T-helper 1 cell (primary cell): Measurements from ENCODE around the gene SLIT3.
A peak's percentile ranks its signal among the peaks of the same experiment; 100 is the strongest.

Experiments
- DNase-seq, 5 donors: peaks; one replicate each; pipeline ENCODE4 v3.0.0-alpha.2; 2012 to 2020

The SLIT3 gene

DNA sequence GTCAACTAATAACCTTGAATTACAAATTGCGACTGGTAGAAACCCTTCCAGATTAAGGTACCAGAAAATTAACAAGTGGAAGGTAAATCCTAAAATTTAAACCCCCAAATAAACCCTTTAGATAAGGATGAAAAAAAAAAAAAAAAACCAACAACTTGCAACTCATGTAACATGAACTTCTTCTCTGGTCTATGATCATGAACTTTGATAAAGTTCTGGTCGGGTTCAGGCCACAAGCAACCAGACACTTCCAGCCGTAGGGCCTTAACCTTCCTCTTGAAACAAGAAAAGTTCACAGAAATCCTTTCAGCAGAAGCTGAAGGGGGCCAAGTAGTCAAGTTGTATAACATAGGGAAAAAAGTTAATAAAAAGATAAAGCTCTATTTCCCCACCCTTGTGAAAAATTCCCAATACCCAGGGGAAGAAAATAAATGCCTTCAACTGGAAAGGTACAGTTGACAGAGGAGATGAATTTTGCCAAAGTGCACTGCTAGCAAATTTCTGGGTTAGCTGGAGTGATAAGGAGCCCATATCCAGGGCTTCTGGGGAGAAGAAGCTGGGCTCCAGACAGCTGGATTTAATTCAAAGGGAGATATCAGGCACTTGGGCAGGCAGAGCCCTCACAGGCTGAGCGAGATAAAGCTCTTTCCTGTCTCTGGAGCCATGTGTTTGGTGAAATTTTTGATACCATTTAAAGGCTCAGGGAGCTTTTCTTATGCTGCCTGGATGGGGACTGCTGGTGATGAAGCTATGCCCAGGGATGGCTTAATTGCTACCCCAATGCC, 487.6 kb downstream of the SLIT3 start:
- no peak for DNase-seq

DNA sequence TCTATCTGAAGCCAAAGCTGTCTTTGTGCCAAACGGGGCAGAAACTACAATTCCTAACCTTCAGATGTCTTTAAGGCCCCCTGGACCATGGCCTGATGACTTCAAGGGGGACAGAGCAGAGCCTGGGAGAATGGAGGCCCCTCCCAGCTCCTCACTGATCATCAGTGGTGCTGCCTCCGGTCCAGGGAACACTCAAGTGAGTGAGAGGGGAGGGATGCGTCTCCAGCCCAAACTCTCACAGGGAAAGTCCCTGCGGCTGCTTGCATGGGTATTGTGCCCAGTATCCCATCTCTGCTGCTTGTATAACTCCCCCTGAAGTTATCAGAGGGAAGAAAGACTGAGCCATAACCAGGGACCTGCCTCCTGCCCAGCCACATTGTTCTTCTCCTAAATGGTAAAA, 490.3 kb downstream of the SLIT3 start:
- DNase-seq: no peak

DNA sequence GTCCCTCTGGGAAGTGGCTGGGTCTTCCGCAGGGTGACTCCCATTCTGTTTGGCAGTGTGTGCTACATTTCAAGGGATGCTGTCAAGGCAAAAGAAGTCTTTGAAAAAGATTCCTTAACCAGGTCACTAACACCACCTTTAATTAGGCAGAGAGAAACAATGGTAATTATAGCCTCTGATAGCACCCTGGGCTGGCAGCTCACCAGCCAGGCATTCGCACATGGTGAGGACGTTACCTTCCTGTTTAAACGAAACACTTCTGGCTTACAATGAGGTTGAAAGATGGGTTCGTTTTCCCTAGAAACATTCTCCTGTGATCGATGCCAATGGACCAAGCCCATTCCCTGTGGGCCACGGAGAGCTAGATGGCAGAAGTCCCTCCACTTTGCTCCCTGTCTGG, 491.7 kb downstream of the SLIT3 start:
- no peak for DNase-seq

DNA sequence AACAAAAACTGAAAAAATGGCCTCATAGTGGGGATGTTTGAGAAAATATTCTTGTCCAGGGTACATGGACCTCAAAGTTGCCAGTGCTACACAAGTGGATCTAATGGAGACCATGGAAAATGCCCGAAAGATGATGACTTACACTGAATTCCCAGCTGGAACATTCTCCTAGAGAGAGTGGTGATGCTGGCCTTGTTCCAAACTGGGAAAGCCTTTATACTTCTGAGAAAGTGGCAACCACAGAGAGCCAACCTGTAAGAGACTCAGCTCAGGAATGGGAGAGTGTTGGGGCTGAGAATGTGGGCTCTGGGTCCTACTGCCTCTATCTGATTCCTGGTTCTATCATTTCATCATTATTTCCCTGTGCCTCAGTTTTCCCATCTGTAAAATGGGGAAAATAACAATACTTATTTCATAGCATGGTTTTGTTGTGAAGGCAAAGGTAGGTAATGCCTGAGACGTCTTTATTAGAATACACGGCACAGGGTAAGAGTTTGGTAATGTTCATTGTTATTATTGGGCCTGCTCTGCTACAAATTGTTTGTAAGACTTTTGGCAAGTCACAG, 492.8 kb downstream of the SLIT3 start:
- DNase-seq: no peak

GRCh38 chr5:168807287-168807686, 493.7 kb downstream of the SLIT3 start:
- no peak for DNase-seq

DNA sequence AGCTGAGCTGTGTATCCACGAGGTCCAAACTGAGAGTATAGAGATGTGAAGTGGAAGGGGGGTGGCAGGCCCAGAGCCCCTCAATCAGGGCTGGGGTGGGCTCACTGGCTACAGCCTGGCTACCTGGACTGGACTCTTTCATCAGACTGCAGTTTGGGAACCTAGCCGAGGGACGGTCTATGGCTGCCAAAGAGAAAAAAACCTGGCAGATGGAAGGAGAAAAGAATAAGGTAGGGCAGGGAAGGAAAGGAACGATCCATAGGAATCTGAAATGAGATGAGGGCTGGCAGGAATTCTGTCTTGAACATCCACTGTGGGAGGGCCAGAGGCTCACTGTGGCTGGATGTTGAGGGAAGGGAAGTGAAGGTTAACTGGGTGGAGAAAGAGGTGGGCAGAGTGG, 497.4 kb downstream of the SLIT3 start:
- DNase-seq: no peak

DNA sequence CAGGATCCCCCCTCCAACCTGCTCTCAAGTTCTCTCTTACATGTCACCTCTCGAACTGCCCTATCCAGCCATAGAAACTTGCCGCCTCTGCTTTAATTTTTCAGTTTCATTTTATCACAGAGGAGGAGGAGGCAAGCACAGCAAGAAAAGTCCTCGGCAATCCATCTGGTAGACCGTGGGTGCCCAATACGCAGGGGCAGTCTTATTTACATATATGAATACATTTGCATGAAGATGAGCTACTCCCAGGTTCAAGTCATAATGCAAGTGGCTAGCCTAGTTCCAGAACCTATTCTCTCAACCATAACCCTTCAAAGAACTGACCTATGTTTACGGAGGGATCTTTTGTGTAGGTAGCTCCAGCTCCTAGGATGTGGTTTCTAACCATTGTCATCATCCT, 498.6 kb downstream of the SLIT3 start:
- DNase-seq: peak in 1 of 5 donors; percentile 27

DNA sequence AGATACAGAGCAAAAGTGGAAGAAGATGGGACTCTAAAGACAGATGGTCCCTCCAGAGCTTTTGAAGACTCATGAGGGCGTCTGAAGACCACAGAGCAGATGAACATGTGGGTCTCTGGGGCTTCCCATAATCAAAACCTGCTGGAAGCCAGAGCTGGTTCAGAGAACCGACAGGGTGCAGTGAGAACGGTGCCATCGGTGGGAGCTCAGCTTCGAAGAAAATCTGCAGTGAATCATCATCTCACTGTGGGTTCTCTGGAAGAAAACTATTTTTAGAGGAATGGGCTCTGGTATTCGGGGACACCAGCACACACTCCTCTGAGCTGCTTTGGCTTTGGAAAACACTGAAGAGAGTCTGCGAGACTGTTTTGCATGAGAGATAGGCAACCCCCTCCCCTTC, 499.4 kb downstream of the SLIT3 start:
- no peak for DNase-seq

DNA sequence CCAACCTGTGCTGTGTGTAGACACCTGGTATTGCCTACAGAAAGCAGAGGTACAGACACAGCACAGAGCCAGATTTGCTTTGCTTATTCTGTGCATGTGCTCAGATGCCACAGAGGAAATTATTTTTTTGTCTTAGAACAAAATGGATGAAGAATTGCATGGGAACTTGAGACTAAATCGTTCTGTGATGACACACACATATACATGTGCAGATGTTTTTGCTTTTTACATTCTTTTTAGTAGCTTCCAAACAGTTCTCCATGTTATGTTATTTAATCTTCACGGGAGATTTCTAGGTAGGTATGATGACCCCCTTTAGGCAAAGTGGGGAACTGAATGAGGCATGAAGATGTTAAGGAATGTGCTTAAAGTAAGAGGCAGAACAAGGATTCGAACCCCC, 500.2 kb downstream of the SLIT3 start:
- DNase-seq: no peak

- no peak for DNase-seq
These were observed 502.6 kb downstream of the SLIT3 start for GRCh38 chr5:168798065-168799023.

- no peak for DNase-seq
These were observed 504.1 kb downstream of the SLIT3 start for GRCh38 chr5:168796593-168797580.

GRCh38 chr5:168796000-168796399, 504.9 kb downstream of the SLIT3 start:
- no peak for DNase-seq

DNA sequence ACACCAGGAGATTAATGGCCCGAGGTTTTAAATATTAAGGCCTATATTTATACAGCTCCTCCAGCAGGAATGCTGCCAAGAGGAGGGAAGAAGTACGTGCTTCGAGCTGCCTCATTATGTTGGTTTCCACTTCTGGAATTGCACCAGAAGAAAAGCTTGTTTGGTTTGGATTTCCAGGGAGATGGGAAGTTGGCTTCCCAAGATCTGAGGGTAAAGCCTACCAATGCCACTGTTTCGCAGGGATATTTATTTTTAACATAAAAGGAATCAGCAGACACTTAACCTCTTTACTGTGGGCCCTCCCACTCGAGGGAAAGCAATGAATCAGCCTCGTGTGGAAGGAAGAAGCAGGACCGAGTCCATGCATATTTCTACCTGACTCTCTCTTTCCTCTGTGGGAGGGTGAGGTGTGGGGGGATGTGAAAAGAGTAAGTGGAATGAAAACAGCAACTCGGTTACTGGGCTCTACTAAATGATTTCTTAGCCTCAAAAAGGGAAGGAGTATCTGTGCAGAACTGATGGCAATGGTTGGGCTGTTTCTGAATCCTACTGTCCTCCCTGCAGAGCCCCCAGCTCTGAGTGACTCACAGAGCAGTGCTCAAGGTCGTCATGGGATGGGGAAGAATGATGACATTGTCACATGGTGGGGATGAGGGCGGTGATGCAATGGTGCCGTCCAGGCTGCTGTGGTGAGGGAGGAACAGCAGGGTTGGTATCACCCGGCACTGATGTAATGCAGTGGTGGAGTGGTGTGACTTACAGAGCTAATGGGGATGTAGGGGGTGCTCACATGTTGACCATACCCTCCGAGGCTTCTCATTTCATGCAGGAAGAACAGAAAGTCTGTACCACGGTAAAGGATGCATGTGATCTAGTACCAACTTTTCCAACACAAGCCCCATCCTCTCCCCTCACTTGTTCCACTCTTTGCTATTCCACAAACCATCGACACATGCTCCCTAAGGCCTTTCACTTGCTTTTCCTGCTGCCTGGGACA, 506.8 kb downstream of the SLIT3 start:
- DNase-seq: peak in 1 of 5 donors; percentile 6

DNA sequence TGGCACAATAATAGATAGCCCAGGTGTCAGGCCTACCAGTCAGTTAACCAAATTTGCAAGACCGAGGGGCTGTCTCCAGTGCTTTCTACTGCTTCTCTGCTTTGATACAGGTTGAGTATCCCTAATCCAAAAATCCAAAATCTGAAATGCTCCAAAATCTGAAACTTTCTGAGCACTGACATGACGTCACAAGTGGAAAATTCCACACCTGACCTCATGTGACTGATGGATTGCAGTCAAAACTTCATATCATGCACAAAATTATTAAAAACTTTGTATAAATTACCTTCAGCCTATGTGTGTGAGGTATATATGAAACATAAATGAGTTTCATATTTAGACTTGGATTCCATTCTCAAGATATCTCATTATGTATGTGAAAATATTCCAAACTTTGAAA, 508.3 kb downstream of the SLIT3 start:
- DNase-seq: no peak

DNA sequence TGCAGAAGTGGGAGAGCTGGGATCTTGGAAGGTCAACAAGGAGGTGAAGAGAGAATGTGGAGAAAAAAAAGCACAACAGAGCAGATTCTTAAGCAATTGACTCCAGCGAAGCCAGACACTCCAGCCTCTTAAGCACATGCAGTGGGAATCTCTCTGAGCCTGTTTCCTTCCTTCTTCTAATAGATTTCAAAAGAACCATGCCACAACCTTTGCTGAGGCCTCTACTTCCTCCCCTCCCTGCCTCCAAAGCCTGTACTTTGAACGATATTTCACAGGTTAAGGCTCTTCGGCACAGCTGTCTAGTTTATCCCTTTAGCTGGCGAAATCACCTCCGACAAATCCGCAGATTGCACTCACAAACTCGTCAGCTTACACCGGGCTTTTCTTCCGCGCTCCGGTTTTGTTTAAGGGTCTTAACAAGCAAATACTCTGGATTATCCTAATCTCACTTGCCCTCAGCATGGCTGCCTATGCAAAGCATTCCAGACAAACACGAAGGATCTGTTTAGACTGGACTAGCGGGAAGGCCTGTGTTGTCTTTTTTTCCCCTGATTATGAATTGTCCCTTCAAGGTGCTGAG, 510.2 kb downstream of the SLIT3 start:
- no peak for DNase-seq

DNA sequence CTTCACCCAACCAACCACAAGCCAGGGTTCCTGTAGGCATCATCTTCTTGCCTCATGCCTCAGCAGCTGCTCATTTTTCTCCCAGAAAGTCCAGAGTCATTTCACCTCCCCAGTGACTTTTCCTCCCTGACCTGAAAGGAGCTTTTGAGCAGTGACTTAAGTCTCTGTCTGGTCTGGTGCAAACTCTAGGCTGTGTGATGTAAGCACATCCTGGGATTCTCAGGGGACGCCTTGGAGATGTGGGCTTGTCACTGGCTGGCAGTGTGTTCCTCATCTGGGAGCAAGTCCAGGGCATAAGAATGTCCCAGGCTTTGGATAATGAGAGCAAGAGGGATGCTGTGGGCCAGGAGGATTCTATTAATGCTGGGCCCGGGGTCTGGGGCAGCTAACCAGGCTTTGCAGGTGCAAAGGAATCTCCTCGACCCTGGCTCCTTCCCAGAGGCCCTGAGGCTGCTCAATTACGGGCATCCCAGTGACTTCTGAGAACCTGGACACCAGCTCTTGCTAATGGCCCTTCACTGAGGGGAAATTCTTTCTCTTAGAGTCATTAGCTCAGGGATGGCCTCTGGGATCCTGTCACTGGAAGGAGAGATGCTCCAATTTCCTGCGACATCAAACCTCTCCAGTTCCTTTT, 510.8 kb downstream of the SLIT3 start:
- DNase-seq: no peak

DNA sequence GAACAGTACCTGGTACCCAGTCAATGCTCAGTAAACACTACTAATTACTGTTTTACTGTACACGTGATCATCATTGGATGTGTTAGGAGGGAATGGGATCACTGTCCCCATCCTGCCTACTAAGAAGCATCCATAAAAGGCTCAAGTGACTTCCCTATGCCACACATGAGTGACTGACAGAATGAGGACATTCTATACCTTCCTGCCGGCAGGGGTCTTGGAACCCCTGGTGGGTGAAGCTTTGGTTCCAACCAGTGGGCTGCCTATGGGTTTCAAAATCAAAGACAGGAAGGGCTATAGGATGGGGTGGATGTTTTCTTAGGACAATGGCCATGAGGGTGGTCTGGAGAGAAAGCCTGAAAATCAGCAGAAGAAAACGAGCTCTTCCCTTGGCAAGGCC, 512.2 kb downstream of the SLIT3 start:
- DNase-seq: no peak

- DNase-seq: no peak
These were observed 512.8 kb downstream of the SLIT3 start for GRCh38 chr5:168788107-168788506.

GRCh38 chr5:168786147-168786546, 514.8 kb downstream of the SLIT3 start:
- DNase-seq: no peak

DNA sequence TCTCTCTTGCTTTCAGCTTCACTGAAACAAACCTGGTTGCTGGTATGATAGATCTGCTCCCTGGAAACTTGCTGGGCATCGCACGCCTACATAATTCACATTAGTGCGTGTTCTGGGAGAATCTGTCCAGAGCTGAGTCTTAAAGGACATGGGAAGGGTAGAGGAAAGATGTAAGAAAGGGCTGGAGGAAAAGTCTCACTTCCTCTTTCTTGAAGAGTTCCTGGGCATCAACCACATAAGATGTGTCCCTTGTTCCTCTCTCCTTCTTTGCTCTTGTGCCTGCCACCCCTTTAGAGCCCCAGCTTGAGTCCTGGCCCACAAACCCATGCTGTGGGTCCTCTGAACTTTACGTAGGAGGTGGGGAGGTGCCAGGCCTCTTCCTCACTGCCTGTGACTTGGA, 516.5 kb downstream of the SLIT3 start:
- no peak for DNase-seq
